ENCODE results near the gene DTL.

GRCh38 chr1:212082765-212083406, 47.3 kb downstream of the DTL start:
- TF ChIP-seq CTCF (conservative IDR thresholded peaks at IDR 0.05) = no peak
- no peak for TF ChIP-seq EZH2 (IDR thresholded peaks at IDR 0.05; ENCODE audit: low read depth)
